Pons (tissue), 1 donor: Measurements from ENCODE around the gene SLCO4A1.

Source experiments
- DNase-seq: peaks from one replicate; pipeline ENCODE4 v3.0.0-alpha.2; 2016; ENCODE audit warnings: low spot score

Gene SLCO4A1

GRCh38 chr20:62606551-62607201 lies 35.6 kb upstream of the SLCO4A1 start:
- no peak for DNase-seq

- no peak for DNase-seq
Measured at GRCh38 chr20:62607366-62608217, 34.7 kb upstream of the SLCO4A1 start.

DNA sequence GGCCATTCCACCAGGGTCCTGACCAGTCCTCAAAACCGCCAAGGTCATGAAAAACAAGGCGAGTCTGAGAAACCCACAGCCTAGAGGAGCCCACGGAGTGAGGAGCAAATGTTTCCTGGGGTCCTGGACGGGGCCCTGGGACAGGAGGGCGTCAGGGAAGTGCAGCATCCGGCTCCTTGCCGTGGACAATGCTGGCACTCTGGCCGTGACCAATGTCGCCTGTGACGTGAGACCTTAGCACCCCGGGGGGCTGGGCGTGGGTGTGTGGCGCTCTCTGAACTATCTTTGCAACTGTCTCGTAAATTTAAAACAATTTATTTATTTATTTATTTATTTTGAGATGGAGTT lies 34.1 kb upstream of the SLCO4A1 start:
- DNase-seq: no peak

DNA sequence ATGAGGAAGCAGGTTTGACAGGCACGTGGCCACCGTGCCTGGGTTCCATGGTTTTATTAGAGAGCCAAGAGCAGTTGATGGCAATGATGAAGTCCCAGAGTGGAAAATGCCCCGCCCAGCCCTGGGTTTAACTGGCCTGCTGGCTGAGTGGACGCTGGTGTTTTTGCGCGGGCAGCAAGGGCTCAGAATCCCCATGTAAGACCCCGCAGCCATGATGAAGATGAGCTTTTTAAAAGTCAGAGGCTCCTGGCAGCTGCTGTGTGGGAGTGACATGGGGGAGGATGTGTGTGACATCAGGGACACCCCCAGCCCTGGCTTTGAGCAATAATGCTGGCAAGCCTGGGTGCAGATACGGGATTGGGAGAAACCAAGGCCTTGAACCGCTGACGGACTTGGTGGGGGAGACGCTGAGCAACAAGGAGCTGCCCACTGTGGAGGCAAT lies 33.0 kb upstream of the SLCO4A1 start:
- no peak for DNase-seq

- DNase-seq: no peak
Measured at GRCh38 chr20:62609811-62610757, 32.2 kb upstream of the SLCO4A1 start.

- DNase-seq: no peak
Measured at GRCh38 chr20:62611012-62611411, 31.3 kb upstream of the SLCO4A1 start.

DNA sequence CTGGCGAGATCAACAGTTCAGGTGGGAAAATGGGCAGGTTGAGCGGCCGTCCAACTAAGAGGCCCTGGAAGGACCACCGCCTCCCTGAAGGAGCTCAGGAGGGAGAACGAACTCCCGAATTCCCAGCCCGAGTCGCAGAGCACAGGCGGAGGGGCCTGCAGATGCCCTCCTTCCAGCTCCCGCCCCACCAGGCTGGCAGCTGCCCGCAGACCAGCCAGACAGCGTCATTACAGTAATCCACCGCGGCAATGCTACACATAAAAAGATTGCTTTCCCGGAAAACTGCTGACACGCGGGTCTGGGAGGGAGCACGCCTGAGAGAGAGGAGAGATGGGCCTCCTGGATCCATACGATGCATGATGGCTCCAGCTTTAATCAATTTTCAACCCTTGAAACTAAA lies 30.5 kb upstream of the SLCO4A1 start:
- no peak for DNase-seq

DNA sequence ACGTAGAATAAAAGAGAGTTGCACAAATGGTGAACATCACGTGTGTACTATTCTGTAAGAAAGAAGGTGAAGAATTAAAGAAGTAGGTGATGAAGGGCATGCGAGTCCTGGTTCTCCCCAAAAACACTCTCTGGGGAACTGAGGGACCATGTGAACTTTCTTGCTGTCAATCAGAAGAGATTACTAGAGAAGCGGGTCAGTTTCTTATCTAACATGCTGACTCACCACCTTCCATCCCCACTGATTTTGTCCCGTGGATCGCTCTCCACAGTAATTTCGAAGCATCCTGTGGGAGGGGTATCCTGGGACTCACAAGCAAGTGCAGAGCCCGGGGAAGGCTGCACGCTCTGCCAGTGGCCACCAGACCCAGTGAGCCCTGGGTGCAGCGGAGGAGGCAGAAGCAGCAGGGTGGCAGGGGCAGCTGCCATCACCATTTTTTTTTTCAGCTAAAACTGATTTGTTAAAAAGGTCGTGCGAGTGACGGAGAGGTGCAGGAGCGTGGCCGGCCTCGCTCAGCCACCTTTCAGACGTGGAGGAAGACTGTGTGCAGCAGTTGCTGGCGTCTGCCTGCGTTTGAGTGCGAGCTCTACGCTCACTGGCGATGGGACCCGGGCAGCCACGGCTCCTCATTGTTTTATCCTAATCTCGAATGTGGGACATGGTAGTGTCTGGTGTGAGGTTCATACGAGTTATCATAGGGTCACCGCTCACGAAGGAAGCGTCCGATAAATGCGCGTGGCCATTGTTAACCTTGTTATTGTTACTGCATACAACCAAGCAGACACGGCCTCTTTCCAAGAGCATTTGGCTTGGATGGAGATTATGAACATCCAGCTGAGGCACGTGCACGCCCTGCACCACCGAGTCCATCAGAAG lies 28.0 kb upstream of the SLCO4A1 start:
- DNase-seq: no peak

GRCh38 chr20:62614961-62615680 lies 27.2 kb upstream of the SLCO4A1 start:
- no peak for DNase-seq

DNA sequence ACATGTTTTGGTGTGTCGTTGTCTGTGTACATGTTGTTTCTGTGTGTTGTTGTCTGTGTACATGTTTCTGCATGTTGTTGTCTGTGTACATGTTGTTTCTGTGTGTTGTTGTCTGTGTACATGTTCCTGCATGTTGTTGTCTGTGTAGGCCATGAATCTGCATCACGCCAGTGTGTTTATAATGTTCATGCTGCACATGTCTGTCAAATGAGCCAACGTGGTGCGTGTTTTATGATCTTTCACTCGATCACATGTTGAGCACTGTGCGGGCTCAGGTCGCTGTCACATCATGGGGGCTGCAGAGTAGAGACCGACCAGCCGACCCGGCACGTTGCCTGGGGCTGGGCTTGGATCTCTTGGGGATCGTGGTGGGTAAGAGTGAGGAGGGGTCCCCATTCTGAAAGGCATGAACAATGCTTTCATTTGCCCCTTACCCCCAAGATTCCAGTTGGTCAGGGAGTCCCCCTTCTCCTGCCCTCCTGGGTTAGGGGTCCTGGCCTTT lies 26.5 kb upstream of the SLCO4A1 start:
- no peak for DNase-seq

DNA sequence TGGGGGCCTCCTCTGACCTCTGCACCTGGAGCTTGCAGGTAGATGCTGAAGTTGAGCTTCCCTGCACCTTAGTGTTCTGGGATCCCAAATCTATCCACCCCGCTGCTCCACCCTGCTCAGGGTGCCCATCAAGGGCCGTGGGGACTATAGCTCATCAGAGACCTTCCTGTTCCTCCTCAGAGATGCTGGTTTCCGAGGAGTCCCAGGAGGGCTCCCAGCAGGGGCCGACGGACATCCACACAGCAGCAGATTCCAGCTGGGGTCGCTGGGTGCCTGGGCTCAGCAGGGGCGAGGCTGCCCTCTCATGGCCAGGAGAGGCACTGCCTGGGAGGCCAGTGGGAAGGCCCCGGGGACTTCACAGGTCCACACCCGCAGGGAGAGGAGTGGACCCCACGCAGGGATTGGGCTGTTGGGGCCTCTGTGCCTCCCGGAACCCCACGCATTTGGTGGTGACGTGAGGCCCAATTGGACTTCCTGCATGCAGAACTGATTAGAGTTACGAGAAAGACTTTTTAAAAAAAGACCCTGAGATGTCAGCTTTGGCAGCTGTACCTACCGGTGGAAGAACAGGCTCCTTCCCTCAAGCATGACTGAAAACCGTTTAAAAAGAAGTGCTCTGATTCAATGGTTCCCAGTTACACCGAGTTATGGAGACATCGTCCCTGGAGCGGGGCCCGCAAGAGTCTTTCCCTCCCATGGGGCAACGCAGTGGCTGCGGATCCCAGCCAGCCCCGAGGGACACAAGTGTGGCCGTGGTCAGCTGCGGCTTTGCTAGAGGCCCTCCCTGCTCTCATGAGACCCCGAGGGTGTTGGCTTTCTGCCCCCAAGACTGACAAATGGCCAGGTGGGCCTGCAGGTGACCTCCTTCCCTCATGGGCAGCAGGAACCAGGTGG lies 25.3 kb upstream of the SLCO4A1 start:
- peak; percentile 28 for DNase-seq

DNA sequence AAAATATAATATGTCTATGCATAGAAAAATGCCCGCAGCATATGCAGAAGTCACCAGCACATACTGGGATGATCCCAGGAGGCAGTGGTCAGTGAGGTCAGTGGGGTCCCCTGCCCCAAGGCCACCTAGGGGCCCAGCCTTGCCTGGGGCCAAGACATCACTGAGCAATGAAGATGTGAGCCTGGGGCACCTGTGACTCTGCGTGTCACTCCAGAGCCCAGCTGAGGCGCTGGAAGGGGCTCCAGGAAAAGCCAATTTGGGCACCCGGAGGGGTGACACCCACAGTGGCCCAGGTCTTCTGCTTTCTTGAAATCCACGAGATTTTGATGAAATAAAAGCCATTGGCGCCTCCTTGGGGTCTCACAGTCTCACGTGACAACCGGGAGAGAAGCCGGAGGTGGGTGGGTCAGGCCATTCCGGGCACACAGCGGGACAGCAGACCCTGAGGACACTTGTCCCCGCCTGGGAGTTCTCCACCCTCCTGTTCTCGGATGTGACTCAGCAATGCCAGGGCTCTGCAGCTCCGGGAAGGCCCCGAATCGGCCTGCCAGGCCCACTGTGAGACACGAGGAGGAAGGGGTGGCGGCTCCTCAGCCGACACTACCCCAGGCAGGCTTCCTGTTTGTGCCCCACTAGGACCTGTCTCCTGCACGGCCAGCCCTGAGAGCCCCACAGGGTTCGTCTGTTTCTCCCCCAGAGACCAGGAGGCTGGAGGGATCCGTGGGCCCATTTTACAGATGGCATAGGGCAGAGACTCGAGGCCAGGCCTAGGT lies 24.4 kb upstream of the SLCO4A1 start:
- DNase-seq: no peak

- DNase-seq: no peak
Measured at GRCh38 chr20:62618611-62619529, 23.4 kb upstream of the SLCO4A1 start.

- no peak for DNase-seq
Measured at GRCh38 chr20:62620625-62621024, 21.7 kb upstream of the SLCO4A1 start.

- no peak for DNase-seq
Measured at GRCh38 chr20:62621251-62622110, 20.8 kb upstream of the SLCO4A1 start.

GRCh38 chr20:62622178-62622876 lies 20.0 kb upstream of the SLCO4A1 start:
- no peak for DNase-seq
